ENCODE data around the gene REXO5. TPM values are rescaled to one million over a fixed set of nuclear protein-coding genes. Genes with fewer than 3 reads are reported as not detected.

The REXO5 gene
- total and polyA plus RNA-seq, 8 donors, result 2.9 to 16.3 (median 11.9) TPM

DNA sequence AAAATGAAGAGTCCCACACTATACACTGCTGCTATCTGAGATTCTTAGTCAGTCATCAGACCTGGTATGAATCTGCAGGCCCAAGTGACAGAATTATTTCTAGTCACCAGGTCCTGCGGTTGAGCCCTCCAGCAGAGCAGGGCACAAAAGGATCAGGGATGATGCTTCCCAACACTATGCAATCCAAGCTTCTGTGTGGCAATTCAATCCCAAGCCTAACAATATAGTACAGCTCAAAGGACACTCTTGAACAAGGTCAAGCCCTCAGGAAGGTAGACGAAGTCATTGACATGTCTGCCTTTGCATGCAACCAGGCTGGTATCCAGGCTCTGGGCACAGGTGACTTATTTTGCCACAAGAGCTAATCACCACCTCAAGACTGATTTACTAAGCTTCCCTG, 88.1 kb downstream of the REXO5 start:
- Histone ChIP-seq H3K27me3 (no peaks in the 10 kb centered on the region), H3K36me3 (peaks cover 0 to 56% of the 10 kb centered on the region in 2 donors), H3K4me1 (peaks cover 10 to 75% of the 10 kb centered on the region in 2 donors), H3K27ac (no peak overlapping the region), H3K9me3 (no peaks in the 10 kb centered on the region), H3K4me3 (no peak overlapping the region)
- no peak for TF ChIP-seq CTCF (IDR thresholded peaks at IDR 0.05)
- ATAC-seq (no peak), DNase-seq (no peak)
- intact Hi-C loops (cut with DNase I), result no loop called here

DNA sequence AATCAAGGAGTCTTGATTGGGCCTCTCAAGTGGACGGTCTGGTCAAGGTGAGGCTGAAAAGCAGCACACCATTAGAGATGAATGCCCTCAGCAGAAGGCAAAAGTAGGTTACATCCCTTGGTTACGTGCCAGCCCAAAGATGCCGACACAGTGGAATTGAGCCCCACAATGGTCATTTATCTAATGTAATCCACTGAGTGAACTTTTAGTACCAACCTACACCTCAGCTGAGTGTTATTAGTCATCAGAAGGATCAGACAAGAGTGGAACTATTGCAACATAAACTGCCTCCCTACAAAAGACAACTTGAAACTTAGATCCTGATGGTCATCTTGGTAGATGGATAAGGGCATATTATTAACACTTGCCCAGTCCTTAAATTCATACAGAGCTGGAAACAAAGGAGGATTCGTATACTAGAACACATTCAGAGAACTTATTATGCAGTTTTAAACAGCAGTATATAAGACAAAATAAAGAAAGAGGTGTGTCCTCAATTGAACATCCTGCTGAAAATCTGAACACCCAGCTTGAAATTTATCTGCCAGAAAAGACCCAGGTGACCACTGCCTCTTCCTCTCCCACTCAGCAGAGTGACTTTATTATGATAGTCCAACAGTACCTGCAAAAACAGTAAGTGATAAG, 91.0 kb downstream of the REXO5 start:
- H3K9me3 ChIP-seq, result no peaks in the 10 kb centered on the region
- H3K4me1 ChIP-seq, result peaks cover 19 to 65% of the 10 kb centered on the region in 2 donors
- no peak for TF ChIP-seq CTCF (IDR thresholded peaks at IDR 0.05)
- no peaks in the 10 kb centered on the region for H3K27me3 ChIP-seq
- DNase-seq, result no peak
- peak overlapping the region in 1 of 2 donors; percentile 64 for H3K4me3 ChIP-seq
- intact Hi-C loops (cut with DNase I), result no loop called here
- peak overlapping the region in 1 of 2 donors; percentile 97 for H3K27ac ChIP-seq
- no peak for ATAC-seq
- H3K36me3 ChIP-seq, result peaks cover 0 to 34% of the 10 kb centered on the region in 2 donors

DNA sequence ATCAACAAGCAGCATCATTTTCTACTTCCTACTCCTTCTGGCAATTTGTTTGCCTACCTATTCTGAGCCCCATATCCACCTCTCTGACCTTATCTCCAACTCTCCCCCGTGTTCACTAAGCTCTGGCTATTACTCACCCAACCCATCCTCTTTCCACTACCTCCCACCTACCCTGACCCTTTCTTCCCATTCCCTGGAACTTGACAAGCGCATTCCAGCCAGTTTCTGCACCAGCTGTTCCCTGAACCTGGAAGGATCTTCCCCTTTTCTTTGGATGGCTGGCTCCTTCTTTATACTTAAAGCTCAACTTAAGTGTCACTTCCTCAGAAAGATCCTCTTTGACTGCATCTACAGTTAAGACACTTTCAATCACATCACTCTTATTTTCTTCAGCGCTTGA, 91.6 kb downstream of the REXO5 start:
- TF ChIP-seq CTCF (IDR thresholded peaks at IDR 0.05), result no peak
- Histone ChIP-seq H3K36me3 (peaks cover 0 to 31% of the 10 kb centered on the region in 2 donors), H3K27ac (peak overlapping the region in 1 of 2 donors; percentile 97), H3K27me3 (no peaks in the 10 kb centered on the region), H3K4me1 (peaks cover 25 to 69% of the 10 kb centered on the region in 2 donors), H3K4me3 (peak overlapping the region in 1 of 2 donors; percentile 64), H3K9me3 (no peaks in the 10 kb centered on the region)
- DNase-seq (no peak), ATAC-seq (no peak)
- intact Hi-C loops (cut with DNase I), result no loop called here

DNA sequence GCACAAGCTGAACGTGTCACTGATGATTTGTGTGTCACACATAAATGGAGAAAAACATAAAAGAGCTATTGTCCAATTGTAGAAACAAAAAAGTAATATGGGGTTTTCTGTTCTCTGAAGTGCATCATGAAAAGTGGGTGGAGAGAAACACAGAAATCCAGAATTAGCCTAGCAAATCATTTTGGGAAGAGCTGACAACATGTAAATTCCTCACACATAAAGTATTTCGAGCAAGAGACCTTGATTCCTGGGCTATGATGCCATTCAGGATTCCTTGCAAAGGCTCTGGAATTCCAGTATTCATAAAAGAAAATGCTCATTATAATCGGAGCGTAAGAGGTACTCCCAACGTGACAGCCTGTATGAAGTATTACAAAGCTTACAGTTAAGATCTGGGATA, 92.7 kb downstream of the REXO5 start:
- Histone ChIP-seq H3K36me3 (peaks cover 0 to 19% of the 10 kb centered on the region in 2 donors), H3K4me3 (peak overlapping the region; percentile 64 to 68), H3K27ac (peak overlapping the region; percentile 97 to 98), H3K27me3 (no peaks in the 10 kb centered on the region), H3K9me3 (no peaks in the 10 kb centered on the region), H3K4me1 (peaks cover 29 to 74% of the 10 kb centered on the region in 2 donors)
- no peak for TF ChIP-seq CTCF (IDR thresholded peaks at IDR 0.05)
- intact Hi-C loops (cut with DNase I), result no loop called here
- peak in 1 of 4 donors; percentile 25 for DNase-seq
- no peak for ATAC-seq

Other genes starting within 250 kb of the REXO5 start
- not detected for gene ACSM2B, start 230.2 kb upstream of the REXO5 start, total RNA-seq
- gene ACSM2B, start 230.2 kb upstream of the REXO5 start, polyA plus RNA-seq (ENCODE audit: insufficient read length in 6 of 6), result 1 to 10 TPM in 2 of 6 donors, under 1 TPM in 4; 0.58 to 1.8 (median 0.90) TPM
- under 1 TPM; 0.21 to 0.82 TPM for gene ACSM1, start 108.8 kb upstream of the REXO5 start, total RNA-seq
- gene ACSM1, start 108.8 kb upstream of the REXO5 start, polyA plus RNA-seq (ENCODE audit: insufficient read length in 6 of 6), result 1 to 10 TPM in 4 of 6 donors, under 1 TPM in 2; 0.53 to 1.9 (median 1.2) TPM
- 10 to 100 TPM; 31.0 to 32.7 TPM for gene THUMPD1, start 64.7 kb upstream of the REXO5 start, total RNA-seq
- 10 to 100 TPM; 71.0 to 87.8 (median 78.1) TPM for gene THUMPD1, start 64.7 kb upstream of the REXO5 start, polyA plus RNA-seq (ENCODE audit: insufficient read length in 6 of 6)
- gene ACSM3, start 42.5 kb upstream of the REXO5 start, total RNA-seq, result 10 to 100 TPM; 15.7 to 16.6 TPM
- 10 to 100 TPM; 56.0 to 75.9 (median 57.9) TPM for gene ACSM3, start 42.5 kb upstream of the REXO5 start, polyA plus RNA-seq (ENCODE audit: insufficient read length in 6 of 6)
- 10 to 100 TPM; 16.3 to 19.4 TPM for gene ERI2, start 55 bp upstream of the REXO5 start, total RNA-seq
- gene ERI2, start 55 bp upstream of the REXO5 start, polyA plus RNA-seq (ENCODE audit: insufficient read length in 6 of 6), result 10 to 100 TPM; 34.3 to 42.6 (median 35.2) TPM
- 10 to 100 TPM; 26.5 to 27.1 TPM for gene DCUN1D3, start 93.8 kb downstream of the REXO5 start, total RNA-seq
- gene DCUN1D3, start 93.8 kb downstream of the REXO5 start, polyA plus RNA-seq (ENCODE audit: insufficient read length in 6 of 6), result 1 to 10 TPM; 8.5 to 10.0 (median 9.9) TPM
- 10 to 100 TPM; 28.0 to 28.7 TPM for gene LYRM1, start 94.2 kb downstream of the REXO5 start, total RNA-seq
- 10 to 100 TPM; 28.3 to 36.3 (median 30.2) TPM for gene LYRM1, start 94.2 kb downstream of the REXO5 start, polyA plus RNA-seq (ENCODE audit: insufficient read length in 6 of 6)

All from left lung (tissue), 10 donors.